Subcutaneous adipose tissue (tissue), 4 donors: ENCODE data around the gene TRIP11. TPM values are rescaled to one million over a fixed set of nuclear protein-coding genes. Genes with fewer than 3 reads are reported as not detected.

Experiments
- total RNA-seq, 4 donors: library from RNA; depleted of rRNA; stranded (reverse); fragments of >200 nt; gene quantifications; one replicate each; pipeline ENCODE4 v1.1.0, GENCODE V29; 2016
- TF ChIP-seq, protein P1 (sequence below): fragments of 450-650 bp; IDR thresholded peaks from one replicate; pipeline ENCODE4 v1.5.1; 2016; ENCODE audit warnings: low read depth, mild to moderate bottlenecking, control low read depth, antibody characterized with exemption, moderate library complexity

Gene TRIP11
- total RNA-seq, 4 donors from 2014 or later = 34.7 to 65.9 (median 51.1) TPM

DNA sequence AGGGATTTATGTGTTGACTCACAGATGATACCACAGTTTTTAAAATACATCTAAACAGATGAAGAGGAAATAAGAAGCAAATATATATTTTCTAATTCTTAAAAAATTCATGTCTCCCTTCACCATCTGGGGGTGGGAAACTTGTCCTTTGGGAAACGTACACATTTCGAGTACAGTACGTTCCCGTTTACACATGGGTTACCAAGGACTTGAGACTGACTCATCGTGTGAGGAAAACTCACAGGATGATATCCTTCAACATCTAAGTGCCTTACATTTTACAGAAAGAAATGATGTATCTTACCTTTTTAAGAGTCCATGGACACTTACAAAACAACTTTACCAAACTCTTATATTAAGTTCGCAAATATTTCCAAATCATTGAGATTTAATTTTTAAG is 76.4 kb downstream of the TRIP11 start:
- TF ChIP-seq, protein P1, sequence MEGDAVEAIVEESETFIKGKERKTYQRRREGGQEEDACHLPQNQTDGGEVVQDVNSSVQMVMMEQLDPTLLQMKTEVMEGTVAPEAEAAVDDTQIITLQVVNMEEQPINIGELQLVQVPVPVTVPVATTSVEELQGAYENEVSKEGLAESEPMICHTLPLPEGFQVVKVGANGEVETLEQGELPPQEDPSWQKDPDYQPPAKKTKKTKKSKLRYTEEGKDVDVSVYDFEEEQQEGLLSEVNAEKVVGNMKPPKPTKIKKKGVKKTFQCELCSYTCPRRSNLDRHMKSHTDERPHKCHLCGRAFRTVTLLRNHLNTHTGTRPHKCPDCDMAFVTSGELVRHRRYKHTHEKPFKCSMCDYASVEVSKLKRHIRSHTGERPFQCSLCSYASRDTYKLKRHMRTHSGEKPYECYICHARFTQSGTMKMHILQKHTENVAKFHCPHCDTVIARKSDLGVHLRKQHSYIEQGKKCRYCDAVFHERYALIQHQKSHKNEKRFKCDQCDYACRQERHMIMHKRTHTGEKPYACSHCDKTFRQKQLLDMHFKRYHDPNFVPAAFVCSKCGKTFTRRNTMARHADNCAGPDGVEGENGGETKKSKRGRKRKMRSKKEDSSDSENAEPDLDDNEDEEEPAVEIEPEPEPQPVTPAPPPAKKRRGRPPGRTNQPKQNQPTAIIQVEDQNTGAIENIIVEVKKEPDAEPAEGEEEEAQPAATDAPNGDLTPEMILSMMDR = no peak

GRCh38 chr14:91961297-91962220 is 78.3 kb downstream of the TRIP11 start:
- TF ChIP-seq, protein P1 = no peak

DNA sequence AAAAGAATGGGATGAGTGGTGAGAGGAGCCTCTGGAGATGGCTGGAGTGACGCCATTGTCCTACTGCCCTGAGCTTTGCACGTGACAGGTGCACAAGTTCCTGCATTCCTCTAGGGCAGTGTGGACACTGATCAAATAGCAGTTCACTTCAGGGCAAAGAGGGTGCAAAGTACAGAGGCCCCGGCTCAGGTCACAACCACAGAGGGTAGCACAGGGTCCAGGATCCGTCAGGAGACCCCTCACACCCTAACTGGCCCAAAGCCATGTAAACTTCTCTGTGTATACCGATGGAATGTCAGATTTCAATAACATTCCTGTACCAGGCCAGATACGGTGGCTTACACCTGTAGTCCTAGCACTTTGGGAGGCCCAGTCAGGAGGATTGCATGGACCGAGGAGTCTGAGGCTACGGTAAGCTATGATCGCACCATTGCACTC is 82.0 kb downstream of the TRIP11 start:
- TF ChIP-seq, protein P1 = no peak

GRCh38 chr14:91956616-91957015 is 83.2 kb downstream of the TRIP11 start:
- TF ChIP-seq, protein P1 = no peak

GRCh38 chr14:91955168-91955567 is 84.7 kb downstream of the TRIP11 start:
- TF ChIP-seq, protein P1 = no peak

GRCh38 chr14:91953170-91953985 is 86.5 kb downstream of the TRIP11 start:
- TF ChIP-seq, protein P1 = no peak

DNA sequence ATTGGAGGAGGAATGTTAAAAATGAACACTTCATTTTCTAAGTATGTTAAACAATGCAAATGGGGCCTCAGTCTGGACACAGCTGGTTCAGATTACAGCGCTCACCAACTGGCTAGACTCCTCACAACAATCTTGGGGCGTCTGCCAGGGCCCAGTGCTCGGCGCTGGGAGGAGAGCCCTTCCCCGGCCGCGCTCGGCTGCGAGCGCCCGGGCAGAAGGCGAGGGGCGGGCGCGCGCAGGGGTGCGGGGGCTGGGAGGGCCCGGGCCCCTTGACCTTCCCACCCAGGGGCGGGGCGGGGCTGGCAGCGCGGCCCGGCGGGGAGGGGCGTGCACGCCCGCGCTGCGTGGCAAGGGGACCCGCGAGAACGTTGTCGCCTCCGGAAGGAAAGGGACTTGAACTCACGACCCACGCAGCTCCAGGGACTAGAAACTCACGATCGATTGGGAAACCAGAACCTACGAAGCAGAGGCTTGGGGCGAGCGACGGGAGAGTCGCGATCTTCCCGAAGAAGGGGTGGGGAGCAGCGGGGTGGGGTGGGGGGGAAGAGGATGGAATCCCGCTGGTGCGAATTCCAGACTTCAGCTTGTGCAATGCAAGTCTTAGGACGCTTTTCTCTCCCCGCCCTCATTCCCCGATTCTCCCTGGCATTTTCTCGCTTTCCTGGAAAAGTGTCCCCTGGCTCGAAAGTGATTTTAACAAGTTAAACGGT is 92.2 kb downstream of the TRIP11 start, which contains the start of gene FBLN5:
Gene FBLN5, minus strand, starts transcription at position 220 of the 710 bp plus-strand sequence. CDS start 465 bp downstream, outside the sequence.
- TF ChIP-seq, protein P1 = no peak
